Natural killer cell (primary cell): Measurements from ENCODE around the gene VSTM2B. TPM values are rescaled to one million over a fixed set of nuclear protein-coding genes. Genes with fewer than 3 reads are reported as not detected.

Experiments used
- ATAC-seq, 3 donors: fragments of 150-1000 bp in 2 of 3; fragments of 200-7000 bp in 1 of 3; cut with Tn5 transposase; 1 replicate in 1 of 3; 2 replicates in 2 of 3; pipeline ENCODE4 v1.10.0; 2021; ENCODE audit warnings: mild to moderate bottlenecking in 2 of 3, moderate library complexity in 2 of 3
- DNase-seq, 2 donors: peaks; one replicate each; pipeline versions ENCODE4 v3.0.0 to v3.0.0-alpha.2; 2013 to 2021; ENCODE audit warnings: mixed read lengths in 1 of 2
- H3K27ac ChIP-seq: one replicate; pipeline ENCODE4 v1.5.1; 2013; ENCODE audit warnings: mild to moderate bottlenecking, low read length
- H3K27me3 ChIP-seq: one replicate; pipeline ENCODE4 v1.6.1; 2013; ENCODE audit warnings: low read length; ENCODE audit not compliant: control insufficient read depth, insufficient read depth
- H3K36me3 ChIP-seq: one replicate; pipeline ENCODE4 v1.6.1; 2013; ENCODE audit warnings: low read length; ENCODE audit not compliant: control insufficient read depth, insufficient read depth
- H3K4me1 ChIP-seq: one replicate; pipeline ENCODE4 v1.6.1; 2013; ENCODE audit warnings: low read length; ENCODE audit not compliant: control insufficient read depth, insufficient read depth
- H3K4me3 ChIP-seq: one replicate; pipeline ENCODE4 v1.5.1; 2013; ENCODE audit warnings: low read length
- H3K9me3 ChIP-seq: one replicate; pipeline ENCODE4 v1.6.1; 2013; ENCODE audit warnings: low read length; ENCODE audit not compliant: control insufficient read depth, insufficient read depth
- H3K27ac Mint-ChIP-seq, 2 donors: one replicate each; pipeline ENCODE4 v1.8.0; 2022; ENCODE audit warnings: mild to moderate bottlenecking in 2 of 2, mixed read lengths in 2 of 2, moderate library complexity in 1 of 2
- H3K27me3 Mint-ChIP-seq, 2 donors: one replicate each; pipeline ENCODE4 v1.8.0; 2022; ENCODE audit warnings: low read depth in 2 of 2, mixed read lengths in 2 of 2
- H3K36me3 Mint-ChIP-seq: one replicate; pipeline ENCODE4 v1.8.0; 2022; ENCODE audit warnings: mixed read lengths
- H3K4me1 Mint-ChIP-seq, 2 donors: one replicate each; pipeline ENCODE4 v1.8.0; 2022; ENCODE audit warnings: mixed read lengths in 2 of 2
- H3K4me3 Mint-ChIP-seq: one replicate; pipeline ENCODE4 v1.8.0; 2022; ENCODE audit warnings: mild to moderate bottlenecking, moderate library complexity, mixed read lengths
- H3K9me3 Mint-ChIP-seq, 2 donors: one replicate each; pipeline ENCODE4 v1.8.0; 2022; ENCODE audit warnings: mixed read lengths in 2 of 2
- CTCF ChIP-seq: fragments of 200-600 bp; IDR thresholded peaks from one replicate; pipeline ENCODE4 v1.8.0; 2022; ENCODE audit warnings: antibody characterized with exemption
- WGBS: methylation state at CpG from one replicate; pipeline ENCODE4 v1.1.7; 2013; ENCODE audit warnings: missing lambda C conversion rate; ENCODE audit not compliant: insufficient coverage; 5-methylcytosine and 5-hydroxymethylcytosine counted together
- intact Hi-C: fragments of 100-400 bp; cut with micrococcal nuclease; formaldehyde crosslinking; loops from one replicate; pipeline ENCODE4 v1.14.2; 2022
- total RNA-seq, 4 donors: library from RNA; stranded (reverse); fragments of 120-200 nt in 1 of 4; gene quantifications; one replicate each; pipeline versions ENCODE4 v1.2.3 to v1.2.4, GENCODE V29; 2013 to 2022

VSTM2B gene
- total RNA-seq, 3 donors from 2014 or later (not counting 1 experiment from before 2014, with no cell fraction given): not detected

GRCh38 chr19:29505097-29505824, 20.5 kb upstream of the VSTM2B start:
- Mint-ChIP-seq H3K4me1 (no peaks in the 10 kb centered on the region), H3K36me3 (no peaks in the 10 kb centered on the region), H3K4me3 (no peak overlapping the region), H3K27ac (no peak overlapping the region), H3K9me3 (no peaks in the 10 kb centered on the region), H3K27me3 (peaks cover 2 to 25% of the 10 kb centered on the region in 2 donors)
- no peaks in the 10 kb centered on the region for H3K36me3 ChIP-seq
- no peak for DNase-seq
- H3K4me1 ChIP-seq: no peaks in the 10 kb centered on the region
- H3K9me3 ChIP-seq: no peaks in the 10 kb centered on the region
- H3K27ac ChIP-seq: no peak overlapping the region
- no peak for ATAC-seq
- no peak for TF ChIP-seq CTCF
- H3K27me3 ChIP-seq: no peaks in the 10 kb centered on the region
- no peak overlapping the region for H3K4me3 ChIP-seq
- intact Hi-C loops: no loop called here
- WGBS: 84% methylated on average over 13 of the region's 13 CpGs

DNA sequence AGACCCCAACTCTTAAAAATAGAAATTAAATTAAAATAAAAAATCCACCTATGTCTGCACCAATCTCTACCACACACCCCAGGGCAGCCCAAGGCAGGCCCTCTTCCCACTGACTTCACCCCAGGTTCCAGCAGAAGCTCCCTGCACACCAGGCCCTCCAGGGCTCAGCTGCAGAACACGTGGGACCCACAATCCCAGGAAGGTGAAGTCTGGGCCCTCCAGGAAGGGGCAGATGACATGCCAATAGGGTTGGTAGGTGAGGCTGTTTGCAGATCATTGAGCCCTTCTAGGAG, 19.2 kb upstream of the VSTM2B start:
- H3K4me1 ChIP-seq: no peaks in the 10 kb centered on the region
- H3K27me3 ChIP-seq: no peaks in the 10 kb centered on the region
- TF ChIP-seq CTCF: no peak
- DNase-seq: no peak
- H3K9me3 Mint-ChIP-seq: no peaks in the 10 kb centered on the region
- intact Hi-C loops: no loop called here
- no peak overlapping the region for H3K27ac ChIP-seq
- H3K4me1 Mint-ChIP-seq: no peaks in the 10 kb centered on the region
- no peaks in the 10 kb centered on the region for H3K36me3 Mint-ChIP-seq
- H3K27ac Mint-ChIP-seq: no peak overlapping the region
- no peak overlapping the region for H3K4me3 Mint-ChIP-seq
- no peak for ATAC-seq
- WGBS: 55% methylated on average over 1 of the region's 1 CpG
- no peaks in the 10 kb centered on the region for H3K36me3 ChIP-seq
- H3K4me3 ChIP-seq: no peak overlapping the region
- peaks cover 8 to 25% of the 10 kb centered on the region in 2 donors for H3K27me3 Mint-ChIP-seq
- H3K9me3 ChIP-seq: no peaks in the 10 kb centered on the region

- ATAC-seq: no peak
- H3K4me3 ChIP-seq: no peak overlapping the region
- H3K4me3 Mint-ChIP-seq: no peak overlapping the region
- no peaks in the 10 kb centered on the region for H3K4me1 Mint-ChIP-seq
- no peak for TF ChIP-seq CTCF
- H3K27me3 ChIP-seq: no peaks in the 10 kb centered on the region
- H3K4me1 ChIP-seq: no peaks in the 10 kb centered on the region
- no peaks in the 10 kb centered on the region for H3K36me3 Mint-ChIP-seq
- WGBS: 83% methylated on average over 26 of the region's 27 CpGs
- peaks cover 14 to 25% of the 10 kb centered on the region in 2 donors for H3K27me3 Mint-ChIP-seq
- no peak overlapping the region for H3K27ac Mint-ChIP-seq
- intact Hi-C loops: no loop called here
- no peaks in the 10 kb centered on the region for H3K36me3 ChIP-seq
- H3K9me3 Mint-ChIP-seq: no peaks in the 10 kb centered on the region
- no peak overlapping the region for H3K27ac ChIP-seq
- no peaks in the 10 kb centered on the region for H3K9me3 ChIP-seq
- no peak for DNase-seq
Measured at GRCh38 chr19:29507081-29507860, 18.5 kb upstream of the VSTM2B start.
